MCF 10A (cell line): ENCODE data around the gene MAP3K12. TPM values are rescaled to one million over a fixed set of nuclear protein-coding genes. Genes with fewer than 3 reads are reported as not detected.

ENCODE experiments used
- BruUV-seq: library from RNA; stranded (reverse); fragments of 400-500 nt; replicated peaks from 2 replicates; lab custom pipeline; 2021; lab: Mats Ljungman, UMichigan
- CTCF ChIA-PET: fragments of 300-600 bp; sonication (Branson Sonifier 250); formaldehyde crosslinking; extraction: SDS; loops from one replicate; lab custom pipeline; 2021; ENCODE audit warnings: antibody characterized with exemption, inconsistent platforms; lab: Yijun Ruan, JAX
- POLR2A ChIA-PET: fragments of 300-600, 350-650 bp; sonication (Branson Sonifier 250); formaldehyde crosslinking; extraction: SDS; loops from one replicate; lab custom pipeline; 2020; ENCODE audit warnings: antibody characterized with exemption, inconsistent platforms; lab: Yijun Ruan, JAX
- DNase-seq: peaks from one replicate; pipeline ENCODE4 v3.0.0-alpha.2; 2018; ENCODE audit not compliant: unreplicated experiment
- H3K27ac Mint-ChIP-seq: one replicate; pipeline ENCODE4 v1.8.0; 2022; ENCODE audit warnings: mild to moderate bottlenecking, low read depth, mixed read lengths; ENCODE audit not compliant: unreplicated experiment
- H3K27me3 Mint-ChIP-seq: one replicate; pipeline ENCODE4 v1.8.0; 2022; ENCODE audit warnings: mixed read lengths; ENCODE audit not compliant: insufficient read depth, unreplicated experiment
- H3K36me3 Mint-ChIP-seq: one replicate; pipeline ENCODE4 v1.8.0; 2022; ENCODE audit warnings: mild to moderate bottlenecking, moderate library complexity, mixed read lengths; ENCODE audit not compliant: insufficient read depth, unreplicated experiment
- H3K4me1 Mint-ChIP-seq: one replicate; pipeline ENCODE4 v1.8.0; 2022; ENCODE audit warnings: mixed read lengths; ENCODE audit not compliant: insufficient read depth, unreplicated experiment
- H3K4me3 Mint-ChIP-seq: one replicate; pipeline ENCODE4 v1.8.0; 2022; ENCODE audit warnings: mild to moderate bottlenecking, moderate library complexity, mixed read lengths; ENCODE audit not compliant: unreplicated experiment
- H3K9me3 Mint-ChIP-seq: one replicate; pipeline ENCODE4 v1.8.0; 2022; ENCODE audit warnings: mixed read lengths; ENCODE audit not compliant: unreplicated experiment
- CTCF ChIP-seq: fragments of 200-600 bp; IDR thresholded peaks from one replicate; pipeline ENCODE4 v1.8.0; 2022; ENCODE audit warnings: antibody characterized with exemption, mild to moderate bottlenecking; ENCODE audit not compliant: unreplicated experiment
- intact Hi-C: fragments of 100-400 bp; cut with micrococcal nuclease; formaldehyde crosslinking; loops from 2 replicates; pipeline ENCODE4 v1.14.1; 2022
- total RNA-seq: library from RNA; stranded (reverse); gene quantifications from 2 replicates; pipeline ENCODE4 v1.2.3, GENCODE V29; 2022

The MAP3K12 gene
- total RNA-seq, 1 experiment from 2014 or later: 4.6 TPM

GRCh38 chr12:53489242-53489864 is 9.9 kb downstream of the MAP3K12 start:
- BruUV-seq: no TSS peak
- Mint-ChIP-seq H3K27ac (no peak overlapping the region), H3K27me3 (no peaks in the 10 kb centered on the region), H3K36me3 (peaks cover 31% of the 10 kb centered on the region), H3K9me3 (no peaks in the 10 kb centered on the region), H3K4me3 (no peak overlapping the region), H3K4me1 (peaks cover 18% of the 10 kb centered on the region)
- ChIA-PET CTCF (interaction anchor here (0.6 to 3.1 kb wide), 3 partner anchors 12 to 475 kb away, joined by 3 to 10 read pairs (median 3); no protein-coding TSS in a partner anchor), POLR2A (interaction anchor here (1.0 to 6.5 kb wide), 4 partner anchors 11 to 845 kb away, joined by 3 to 40 read pairs (median 3); partner anchors contain the start of genes MAP3K12 and TARBP2)
- DNase-seq: no peak
- TF ChIP-seq CTCF: no peak
- intact Hi-C loops: no loop called here

GRCh38 chr12:53486736-53487487 is 12.3 kb downstream of the MAP3K12 start:
- no peak for TF ChIP-seq CTCF
- intact Hi-C loops: no loop called here
- no peak for DNase-seq
- ChIA-PET POLR2A (interaction anchor here (0.9 to 7.1 kb wide), 5 partner anchors 7 to 22 kb away, joined by 3 to 53 read pairs (median 3); partner anchors contain the start of genes MAP3K12 and TARBP2), CTCF (no interaction called here)
- no TSS peak for BruUV-seq
- no peak overlapping the region for H3K27ac Mint-ChIP-seq
- no peaks in the 10 kb centered on the region for H3K27me3 Mint-ChIP-seq
- H3K4me3 Mint-ChIP-seq: no peak overlapping the region
- peaks cover 53% of the 10 kb centered on the region for H3K36me3 Mint-ChIP-seq
- no peaks in the 10 kb centered on the region for H3K9me3 Mint-ChIP-seq
- H3K4me1 Mint-ChIP-seq: peaks cover 4% of the 10 kb centered on the region

DNA sequence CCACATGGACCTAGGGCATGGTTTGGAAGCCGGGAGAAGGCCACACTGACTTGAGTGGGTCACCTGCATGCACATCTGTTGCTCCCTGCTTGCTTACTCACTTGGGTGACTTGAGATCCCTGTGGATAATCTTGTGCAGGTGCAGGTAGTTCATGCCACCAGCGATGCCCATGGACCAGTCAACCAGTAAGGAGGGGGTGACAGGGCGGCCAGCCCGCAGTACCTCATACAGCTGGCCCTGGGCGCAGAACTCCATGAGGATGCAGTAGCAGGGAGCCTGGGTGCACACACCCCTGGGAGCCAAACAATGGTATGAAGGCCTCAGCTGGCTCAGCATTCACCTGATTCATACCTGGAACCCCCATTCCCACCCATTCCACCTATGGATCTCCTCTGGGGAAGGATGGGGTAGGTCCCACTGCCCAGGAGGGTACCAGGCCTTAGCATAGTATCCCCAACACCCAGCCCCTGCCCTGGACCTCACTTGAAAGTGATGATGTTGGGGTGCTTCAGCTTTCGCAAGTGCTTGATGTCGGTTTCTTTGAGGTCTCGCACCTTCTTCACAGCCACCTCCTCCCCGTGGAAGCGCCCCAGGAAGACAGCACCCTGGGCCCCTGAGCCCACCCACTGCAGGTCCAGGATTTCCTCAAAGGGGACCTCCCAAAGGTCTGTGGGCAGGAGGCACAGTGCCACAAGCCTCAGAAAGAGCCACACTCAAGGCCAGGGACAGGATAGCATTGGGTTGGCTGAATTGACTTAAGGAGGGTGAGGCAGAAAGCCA is 13.1 kb downstream of the MAP3K12 start:
- Mint-ChIP-seq H3K4me3 (no peak overlapping the region), H3K9me3 (no peaks in the 10 kb centered on the region), H3K27ac (no peak overlapping the region), H3K27me3 (no peaks in the 10 kb centered on the region), H3K4me1 (peaks cover 4% of the 10 kb centered on the region), H3K36me3 (peaks cover 60% of the 10 kb centered on the region)
- CTCF ChIA-PET: interaction anchor here (0.6 kb wide), 1 partner anchor 161 kb away, joined by 3 read pairs; no protein-coding TSS in a partner anchor
- DNase-seq: no peak
- POLR2A ChIA-PET: interaction anchor here (0.7 to 7.1 kb wide), 7 partner anchors 8 to 23 kb away, joined by 3 to 53 read pairs (median 3); partner anchors contain the start of genes MAP3K12 and TARBP2
- no peak for TF ChIP-seq CTCF
- BruUV-seq: no TSS peak
- intact Hi-C loops: no loop called here
